SK-MEL-5 (cell line): ENCODE results near the gene UTP14C. TPM values are rescaled to one million over a fixed set of nuclear protein-coding genes. Genes with fewer than 3 reads are reported as not detected.
"Not testable (repeated sequence)": the region's sequence is repeated elsewhere in the genome, so short reads cannot be mapped to it uniquely, and the experiment has no call there.

ENCODE experiments used
- DNase-seq: peaks from one replicate; pipeline ENCODE4 v3.0.0-alpha.2; 2016; ENCODE audit warnings: low read depth, low spot score
- in situ Hi-C: cut with HindIII; loops from 2 replicates; pipeline ENCODE4 v1.10.0; 2016; ENCODE audit warnings: low sequenced_read_pairs, high pct_unique_total_duplicates, low pct_unique_long_range_greater_than_20kb
- polyA plus RNA-seq, 2 experiments: library from polyadenylated mRNA; depleted of rRNA; stranded (reverse); fragments of >200 nt; gene quantifications; 2 replicates each; pipeline ENCODE4 v1.2.3, GENCODE V29; 2015
- total RNA-seq: library from RNA; depleted of rRNA; stranded (reverse); fragments of >200 nt; shearing (Covaris generic); gene quantifications from 2 replicates; pipeline ENCODE4 v1.2.3, GENCODE V29; 2014; rRNA removed

Gene UTP14C
- 10.4 and 11.7 TPM in 2 replicates for total RNA-seq
- polyA plus RNA-seq (2015; cell fraction: cytosol; rRNA removed), result 11.2 and 11.9 TPM in 2 replicates
- 6.7 and 7.4 TPM in 2 replicates for polyA plus RNA-seq (2015; cell fraction: nucleus; rRNA removed)

GRCh38 chr13:52024481-52024880 lies at the start of gene UTP14C:
TSS of gene UTP14C (plus strand) at chr13:52024691. CDS start at chr13:52028805, 4,114 bp downstream.
- in situ Hi-C loops, result no loop called here

GRCh38 chr13:51976423-51976822 lies 48.1 kb upstream of the UTP14C start:
- in situ Hi-C loops, result no loop called here
- no peak for DNase-seq

More at GRCh38 chr13:52024481-52024880, at the start of gene UTP14C:
- DNase-seq, result no peak

- DNase-seq, result no peak
- in situ Hi-C loops, result no loop called here
These were observed 47.6 kb upstream of the UTP14C start for GRCh38 chr13:51976890-51977289.

- no peak for DNase-seq
- in situ Hi-C loops, result no loop called here
These were observed 46.9 kb upstream of the UTP14C start for GRCh38 chr13:51977625-51978024.

- peak; percentile 7 for DNase-seq
- in situ Hi-C loops, result no loop called here
These were observed 45.5 kb upstream of the UTP14C start for GRCh38 chr13:51978796-51979556.

- no peak for DNase-seq
- in situ Hi-C loops, result no loop called here
These were observed 43.6 kb upstream of the UTP14C start for GRCh38 chr13:51980908-51981307.

- DNase-seq, result no peak
- in situ Hi-C loops, result no loop called here
These were observed 43.1 kb upstream of the UTP14C start for GRCh38 chr13:51981355-51981754.

GRCh38 chr13:51983292-51983691 lies 41.2 kb upstream of the UTP14C start:
- in situ Hi-C loops, DNase-seq: not testable (repeated sequence)

GRCh38 chr13:51984904-51985303 lies 39.6 kb upstream of the UTP14C start:
- in situ Hi-C loops, DNase-seq: not testable (repeated sequence)

- no peak for DNase-seq
- in situ Hi-C loops, result no loop called here
These were observed 35.4 kb upstream of the UTP14C start for GRCh38 chr13:51988988-51989618.

GRCh38 chr13:51993713-51994112 lies 30.8 kb upstream of the UTP14C start:
- in situ Hi-C loops, result no loop called here
- no peak for DNase-seq

GRCh38 chr13:51995677-51996551 lies 28.6 kb upstream of the UTP14C start:
- DNase-seq, result peak; percentile 51
- in situ Hi-C loops, result no loop called here

GRCh38 chr13:51996641-51997040 lies 27.9 kb upstream of the UTP14C start:
- in situ Hi-C loops, result no loop called here
- DNase-seq, result no peak

GRCh38 chr13:51997186-51997585 lies 27.3 kb upstream of the UTP14C start:
- DNase-seq, result no peak
- in situ Hi-C loops, result no loop called here

GRCh38 chr13:51997641-51998330 lies 26.7 kb upstream of the UTP14C start:
- in situ Hi-C loops, result no loop called here
- no peak for DNase-seq

GRCh38 chr13:51998723-51999509 lies 25.6 kb upstream of the UTP14C start:
- DNase-seq, result no peak
- in situ Hi-C loops, result no loop called here

GRCh38 chr13:51999510-51999911 lies 25.0 kb upstream of the UTP14C start:
- in situ Hi-C loops, result no loop called here
- DNase-seq, result no peak
